MM.1S (cell line): ENCODE measurements around the gene SPI1.

Experiments used
- CTCF ChIP-seq: fragments of 300-600 bp; sonication (generic); IDR thresholded peaks from 2 replicates; pipeline ENCODE4 v1.5.1; 2016; ENCODE audit warnings: antibody characterized with exemption, low read length, mixed read lengths
- EZH2 ChIP-seq: fragments of 300-600 bp; sonication (generic); optimal IDR thresholded peaks from 2 replicates; pipeline ENCODE3; 2017; ENCODE audit warnings: low read depth, mild to moderate bottlenecking, antibody characterized with exemption, low read length, mixed read lengths
- EZH2phosphoT487 ChIP-seq: fragments of 300-600 bp; sonication (generic); IDR thresholded peaks from 2 replicates; pipeline ENCODE4 v1.6.1; 2018; ENCODE audit warnings: antibody characterized with exemption, low read length

- no peak for TF ChIP-seq CTCF
- no peak for TF ChIP-seq EZH2
- no peak for TF ChIP-seq EZH2phosphoT487
Observed at GRCh38 chr11:47351156-47352126, 26.9 kb downstream of the SPI1 start.
